ENCODE data around the gene AP1M2.

AP1M2 gene

GRCh38 chr19:10587022-10587838 is at the start of gene AP1M2:
AP1M2 (minus strand) TSS chr19:10587312; CDS start chr19:10587231, 81 bp downstream.
- DNase-seq = no peak

GRCh38 chr19:10636304-10636972 is 49.3 kb upstream of the AP1M2 start:
- no peak for DNase-seq

- no peak for DNase-seq
Observed at GRCh38 chr19:10634963-10635362, 47.9 kb upstream of the AP1M2 start.

GRCh38 chr19:10634430-10634829 is 47.3 kb upstream of the AP1M2 start:
- no peak for DNase-seq

GRCh38 chr19:10631874-10632273 is 44.8 kb upstream of the AP1M2 start:
- DNase-seq = no peak

GRCh38 chr19:10625762-10626138 is 38.6 kb upstream of the AP1M2 start:
- DNase-seq = no peak

- no peak for DNase-seq
Observed at GRCh38 chr19:10625003-10625761, 38.1 kb upstream of the AP1M2 start, which contains the start of gene SLC44A2. SLC44A2 (plus strand) TSS chr19:10625553; CDS start chr19:10625634, 81 bp downstream.

- no peak for DNase-seq
Observed at GRCh38 chr19:10624585-10624984, 37.5 kb upstream of the AP1M2 start.

- no peak for DNase-seq
Observed at GRCh38 chr19:10621966-10622365, 34.9 kb upstream of the AP1M2 start.

- no peak for DNase-seq
Observed at GRCh38 chr19:10620786-10621185, 33.7 kb upstream of the AP1M2 start.

- no peak for DNase-seq
Observed at GRCh38 chr19:10618846-10619245, 31.7 kb upstream of the AP1M2 start.

- no peak for DNase-seq
Observed at GRCh38 chr19:10617409-10618121, 30.5 kb upstream of the AP1M2 start.

- DNase-seq = no peak
Observed at GRCh38 chr19:10615429-10616023, 28.4 kb upstream of the AP1M2 start.

- DNase-seq = no peak
Observed at GRCh38 chr19:10612499-10613119, 25.5 kb upstream of the AP1M2 start.

- no peak for DNase-seq
Observed at GRCh38 chr19:10611907-10612306, 24.8 kb upstream of the AP1M2 start.

- no peak for DNase-seq
Observed at GRCh38 chr19:10604460-10604980, 17.4 kb upstream of the AP1M2 start.

GRCh38 chr19:10603873-10604459 is 16.9 kb upstream of the AP1M2 start:
- no peak for DNase-seq

GRCh38 chr19:10603084-10603872 is 16.2 kb upstream of the AP1M2 start:
- no peak for DNase-seq

GRCh38 chr19:10602330-10603083 is 15.4 kb upstream of the AP1M2 start:
- DNase-seq = no peak

- DNase-seq = no peak
Observed at GRCh38 chr19:10601999-10602329, 14.9 kb upstream of the AP1M2 start.
